ENCODE results near the gene TSHZ2. TPM values are rescaled to one million over a fixed set of nuclear protein-coding genes. Genes with fewer than 3 reads are reported as not detected.

The TSHZ2 gene
- total and polyA plus RNA-seq, 9 of the 15 experiments (the other 6 are each of a cell fraction or from before 2014, with no cell fraction given): 0.03 to 0.20 (median 0.05) TPM; not detected in 4

- 0 out of 2 replicates have a peak, but pooled peaks have one; percentile 22 for TF ChIP-seq SOX6 (IDR thresholded peaks at IDR 0.05)
- no peak for TF ChIP-seq CTCF (IDR thresholded peaks at IDR 0.05 in 2 of 3, conservative IDR thresholded peaks at IDR 0.05 in 1 of 3; ENCODE audit: insufficient read depth in 2 of 3, low read depth in 1 of 3, low read length in 3 of 3)
- no peak for TF ChIP-seq STAT5B (CRISPR knock-in tag; IDR thresholded peaks at IDR 0.05)
- TF ChIP-seq SIX5 (IDR thresholded peaks at IDR 0.05; ENCODE audit: borderline replicate concordance in 1 of 2, insufficient read depth in 1 of 2, low read depth in 1 of 2, low read length in 2 of 2): no peak
- no peak for TF ChIP-seq E2F8 (IDR thresholded peaks at IDR 0.05; ENCODE audit: low read depth, partially characterized antibody)
- no peak for TF ChIP-seq PATZ1 (CRISPR knock-in tag; IDR thresholded peaks at IDR 0.05; ENCODE audit: borderline replicate concordance)
- TF ChIP-seq ZNF79 (CRISPR knock-in tag; IDR thresholded peaks at IDR 0.05; ENCODE audit: low read depth): no peak
- TF ChIP-seq MBD2 (IDR thresholded peaks at IDR 0.05; ENCODE audit: borderline replicate concordance, low read depth): no peak
- no peak for TF ChIP-seq PHF8 (IDR thresholded peaks at IDR 0.05; ENCODE audit: borderline replicate concordance, low read length)
- TF ChIP-seq ZNF280A (IDR thresholded peaks at IDR 0.05; ENCODE audit: low read depth, partially characterized antibody): no peak
- no peak for TF ChIP-seq NRF1 (conservative IDR thresholded peaks at IDR 0.05 in 1 of 2, IDR thresholded peaks at IDR 0.05 in 1 of 2)
- TF ChIP-seq ZNF583 (CRISPR knock-in tag; IDR thresholded peaks at IDR 0.05): no peak
- no peak for TF ChIP-seq ZNF197 (CRISPR knock-in tag; IDR thresholded peaks at IDR 0.05; ENCODE audit: low read depth)
- no peak for TF ChIP-seq ZNF134 (CRISPR knock-in tag; conservative IDR thresholded peaks at IDR 0.05)
- no peak for TF ChIP-seq CREB5 (CRISPR knock-in tag; IDR thresholded peaks at IDR 0.05)
- TF ChIP-seq IRF1 (CRISPR knock-in tag; IDR thresholded peaks at IDR 0.05; ENCODE audit: borderline replicate concordance): no peak
Measured at GRCh38 chr20:53370345-53370961, 398.3 kb downstream of the TSHZ2 start (continued).
